HG03108 (cell line): Measurements from ENCODE around the gene WHRN.

Experiments
- ATAC-seq: cut with Tn5 transposase; IDR thresholded peaks from one replicate; pipeline ENCODE4 v1.9.1; 2021; ENCODE audit warnings: moderate library complexity; ENCODE audit not compliant: unreplicated experiment

The WHRN gene

DNA sequence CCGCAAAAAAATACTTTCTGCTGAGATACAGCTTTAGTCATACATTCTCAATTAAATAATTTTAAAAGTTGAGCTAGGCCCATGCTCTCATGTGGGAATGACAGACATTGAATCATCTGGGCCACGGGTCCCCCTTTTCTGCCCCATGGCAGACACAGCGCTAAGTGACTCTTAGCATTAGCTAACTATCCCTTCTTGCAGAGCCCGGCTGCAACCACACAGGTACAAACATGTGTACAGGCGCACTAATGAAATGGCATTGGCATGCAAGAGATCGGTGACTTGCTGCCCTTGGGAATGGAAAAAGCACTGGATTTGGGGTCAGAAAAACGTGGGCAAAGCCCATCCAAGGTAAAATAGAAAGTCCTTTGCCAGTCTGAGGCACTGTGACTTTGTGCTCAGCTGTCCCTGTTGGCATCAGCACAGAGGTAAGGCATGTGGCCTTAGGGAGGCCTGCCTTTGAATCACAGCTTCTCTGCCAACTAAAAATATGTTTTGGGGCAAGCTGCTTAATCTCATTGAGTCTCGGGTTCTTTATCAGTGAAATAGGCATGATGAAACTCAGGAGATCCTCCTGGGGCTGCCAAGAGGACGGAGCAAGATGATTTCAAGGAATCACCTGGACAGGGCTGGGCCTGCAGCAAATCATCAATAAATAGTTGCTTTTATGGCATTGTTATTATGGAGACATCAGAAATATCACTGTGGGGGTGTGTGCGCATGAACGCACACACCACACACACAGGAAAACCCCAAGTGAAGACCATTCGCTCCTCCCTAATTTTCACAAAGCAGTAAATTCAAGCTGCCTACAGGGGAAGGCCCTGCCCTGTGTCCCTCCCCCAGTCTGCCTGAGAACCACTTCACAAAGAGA lies 54.2 kb downstream of the WHRN start:
- no peak for ATAC-seq

DNA sequence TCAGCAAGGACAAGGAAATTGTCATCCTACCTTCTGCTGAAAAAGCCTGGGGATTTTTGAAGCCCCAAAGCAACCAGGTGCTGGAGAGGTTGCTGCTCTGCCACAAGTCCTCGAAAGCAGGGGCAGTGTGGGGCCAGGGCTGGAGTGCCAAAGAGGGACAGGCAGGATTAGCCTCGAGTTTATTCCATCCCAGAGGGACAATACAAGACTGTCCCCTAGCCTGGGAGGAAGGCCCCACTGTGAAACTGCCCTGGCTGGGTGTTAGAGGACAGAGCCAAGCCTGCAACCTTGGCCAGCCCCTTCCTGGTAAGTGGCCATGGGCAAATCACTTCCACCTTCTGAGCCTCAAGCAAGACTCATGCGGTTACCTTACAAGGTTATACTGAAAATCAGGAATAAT lies 55.1 kb downstream of the WHRN start:
- ATAC-seq, result no peak

DNA sequence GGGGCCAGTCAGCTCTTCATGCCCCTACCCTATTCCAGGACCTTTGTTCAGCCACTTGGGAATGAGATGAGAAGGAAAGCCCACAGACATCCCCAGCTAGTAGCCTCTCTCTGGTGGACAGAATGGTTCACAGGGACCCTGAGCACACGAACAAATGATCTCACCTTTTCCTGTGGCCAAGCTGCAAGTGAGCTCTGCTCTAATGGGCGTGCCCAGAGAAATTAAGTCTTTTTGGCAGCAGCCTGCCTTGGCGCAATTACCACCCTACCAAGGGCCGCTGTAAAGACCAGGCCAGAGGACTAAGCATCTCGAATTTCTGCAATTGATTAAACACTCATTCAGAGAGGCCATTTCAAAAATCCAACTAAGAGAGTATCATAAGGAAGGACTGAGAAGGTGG lies 56.0 kb downstream of the WHRN start:
- ATAC-seq, result no peak

DNA sequence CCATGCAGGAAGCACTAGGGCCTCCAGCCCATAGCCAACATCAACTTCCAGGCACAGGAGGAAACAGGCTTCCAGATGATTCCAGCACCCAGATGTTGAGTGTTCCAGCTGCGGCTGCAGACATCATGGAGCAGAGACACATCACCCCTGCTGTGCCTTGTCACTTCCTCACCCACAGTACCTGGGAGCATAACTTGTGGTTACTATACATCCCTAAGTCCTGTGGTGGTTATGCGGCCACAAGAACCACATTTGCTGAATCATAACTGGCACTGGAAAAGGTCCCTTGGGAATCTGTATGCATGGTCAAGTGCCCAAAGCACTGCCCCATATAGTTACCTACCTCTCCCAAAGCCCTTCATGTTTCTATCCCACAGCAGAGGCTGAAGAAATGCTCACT lies 56.6 kb downstream of the WHRN start:
- no peak for ATAC-seq

DNA sequence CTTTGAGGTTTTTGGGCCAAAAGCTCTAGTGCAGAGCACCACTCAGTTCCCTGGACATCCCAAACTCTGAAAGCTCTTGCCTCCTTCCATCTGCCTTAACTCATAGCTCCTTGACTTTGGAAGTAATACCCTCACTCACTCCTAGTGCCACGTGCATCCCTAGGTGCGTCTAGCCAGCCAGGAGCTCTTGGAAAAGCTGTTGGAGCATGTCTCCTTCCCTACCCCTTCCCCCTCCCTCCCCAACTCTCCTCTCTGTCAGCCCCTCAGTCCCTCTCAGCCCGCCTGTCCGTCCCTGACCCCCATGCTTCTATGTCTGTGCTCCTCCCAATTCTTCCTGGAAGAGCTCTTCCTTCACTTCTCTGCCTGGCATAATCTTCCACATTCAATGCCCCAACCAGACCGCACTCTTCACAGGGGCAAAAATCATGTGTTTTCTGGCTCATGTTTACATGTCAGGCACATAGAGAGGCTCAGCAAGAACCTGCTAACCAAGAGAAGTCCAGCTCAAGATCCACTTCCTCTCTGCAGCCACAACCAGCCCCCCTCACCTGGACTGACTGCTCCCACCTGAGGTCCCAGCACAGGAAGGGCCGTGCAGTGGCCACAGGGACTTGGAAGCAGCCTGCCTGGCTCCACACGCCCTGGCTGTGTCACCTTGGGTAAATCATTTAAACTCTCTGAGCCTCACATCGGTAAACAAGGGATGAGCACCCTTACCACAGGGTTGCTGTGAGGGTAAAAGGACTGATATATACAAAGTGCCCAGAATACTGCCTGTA lies 58.4 kb downstream of the WHRN start:
- ATAC-seq, result no peak

DNA sequence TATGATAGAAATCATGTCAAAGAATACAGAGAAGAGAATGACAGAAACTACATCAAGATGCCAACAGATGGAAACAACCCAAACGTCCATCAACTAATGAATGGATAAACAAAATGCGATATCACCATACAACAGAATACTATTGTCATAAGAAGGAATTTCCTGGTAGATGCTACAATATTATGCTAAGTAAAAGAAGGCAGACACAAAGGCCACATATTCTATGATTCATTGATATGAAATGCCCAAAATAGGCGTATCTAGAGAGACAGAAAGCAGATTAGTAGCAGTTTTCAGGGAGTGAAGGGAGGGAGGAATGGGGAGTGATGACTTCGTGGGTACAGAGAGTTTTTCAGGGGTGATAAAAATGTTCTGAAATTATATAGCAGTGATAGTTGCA lies 59.2 kb downstream of the WHRN start:
- ATAC-seq, result no peak

DNA sequence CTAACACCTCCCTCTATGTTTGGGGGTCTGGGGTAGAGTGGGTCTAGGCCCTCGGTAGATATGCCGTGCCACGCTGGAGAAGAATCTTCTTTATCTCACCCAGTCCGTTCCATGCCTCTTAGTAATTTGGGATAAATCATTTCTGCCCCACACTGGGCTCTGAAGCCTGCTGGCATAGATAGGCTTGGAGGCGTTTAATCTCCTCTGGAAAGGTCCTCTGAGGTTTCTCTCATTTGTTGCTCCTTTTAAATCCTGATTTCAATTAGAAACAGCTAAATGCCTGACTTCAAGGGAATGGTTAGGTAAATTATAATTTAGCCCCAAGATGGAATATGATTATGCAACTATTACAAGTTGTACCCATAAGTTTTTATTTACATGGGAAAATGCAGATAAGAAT lies 59.7 kb downstream of the WHRN start:
- no peak for ATAC-seq

DNA sequence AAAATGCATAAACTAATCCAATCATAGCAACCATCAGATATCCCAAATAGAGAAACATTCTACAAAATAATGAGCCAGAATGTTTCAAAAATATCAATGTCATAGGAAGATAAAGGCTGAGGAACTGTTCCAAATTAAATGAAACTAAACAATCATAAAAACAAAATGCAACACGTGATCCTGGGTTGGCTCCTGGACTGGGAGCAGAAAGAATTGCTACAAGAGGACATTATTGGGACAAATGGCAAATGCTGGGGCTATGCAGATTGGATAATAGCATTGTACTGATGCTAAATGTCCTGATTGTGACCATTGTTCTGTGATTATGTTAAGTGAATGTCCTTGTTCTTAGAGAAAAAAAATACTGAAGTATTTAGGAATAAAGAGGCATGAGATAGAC lies 63.3 kb downstream of the WHRN start:
- ATAC-seq, result no peak

DNA sequence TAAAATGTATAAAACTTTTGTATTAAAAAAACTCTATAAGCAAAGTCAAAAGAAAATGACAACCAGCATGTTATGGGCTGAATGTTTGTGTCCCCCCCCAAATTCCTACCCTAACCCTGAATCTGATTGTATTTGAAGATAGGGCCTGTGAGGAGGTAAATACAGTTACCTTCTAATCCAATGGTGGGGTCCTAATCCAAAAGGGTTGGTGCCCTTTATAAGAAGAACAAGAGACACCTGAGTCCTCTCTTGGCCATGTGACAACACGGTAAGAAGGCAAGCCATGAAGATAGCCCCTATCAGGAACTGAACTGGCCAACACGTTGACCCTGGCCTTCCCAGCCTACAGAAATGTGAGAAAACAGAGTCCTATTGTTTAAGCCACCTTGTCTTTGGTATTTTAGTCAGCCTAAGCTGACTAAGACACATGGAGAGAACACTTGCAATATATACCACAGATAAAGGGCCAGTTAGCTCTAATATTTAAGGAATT lies 67.8 kb downstream of the WHRN start:
- ATAC-seq, result no peak

DNA sequence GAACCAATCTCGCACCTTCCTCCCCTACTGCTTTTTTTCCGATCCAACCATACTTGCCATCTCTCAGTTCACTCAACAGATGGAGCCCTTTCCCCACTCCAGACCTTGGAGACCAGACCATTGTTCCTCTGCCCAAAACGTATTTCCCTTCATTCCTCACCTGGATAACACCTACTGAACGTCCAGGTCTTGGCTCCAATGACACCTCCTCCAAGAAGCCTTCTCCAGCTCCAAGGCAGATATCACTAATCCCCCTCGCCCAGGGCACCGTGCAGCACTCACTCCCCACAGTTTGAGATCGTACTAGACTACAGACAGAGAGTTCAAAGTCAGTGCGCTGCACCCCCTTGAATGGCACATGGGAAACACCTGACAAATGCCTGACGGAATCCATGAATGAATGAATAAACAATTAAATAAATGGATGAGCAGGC lies 70.4 kb downstream of the WHRN start:
- ATAC-seq, result no peak

DNA sequence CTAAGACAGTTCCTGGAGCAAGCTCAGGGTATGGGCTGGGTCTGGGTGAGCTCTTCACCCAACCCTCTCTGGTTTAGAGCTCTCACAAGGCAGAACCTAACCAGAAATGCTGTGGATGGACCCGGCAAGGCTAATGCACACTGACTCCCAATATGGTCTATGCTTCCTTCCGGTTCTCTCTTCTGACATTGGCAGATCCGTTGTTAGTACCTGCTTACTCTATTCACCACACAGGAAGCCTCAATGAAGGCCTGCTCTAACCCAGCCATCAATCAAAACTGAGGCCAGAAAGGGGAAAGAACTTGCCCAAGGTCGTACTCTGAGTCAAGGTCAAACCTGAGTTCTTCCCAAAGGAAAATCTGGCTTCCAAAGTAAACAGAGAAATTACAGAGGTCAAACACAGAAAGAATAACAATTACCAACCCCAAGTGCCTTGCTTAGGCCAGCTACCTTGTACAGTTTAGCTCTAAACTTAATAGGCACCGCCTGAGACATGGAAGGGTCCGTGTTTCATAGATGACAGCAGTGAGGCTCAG lies 71.5 kb downstream of the WHRN start:
- no peak for ATAC-seq

DNA sequence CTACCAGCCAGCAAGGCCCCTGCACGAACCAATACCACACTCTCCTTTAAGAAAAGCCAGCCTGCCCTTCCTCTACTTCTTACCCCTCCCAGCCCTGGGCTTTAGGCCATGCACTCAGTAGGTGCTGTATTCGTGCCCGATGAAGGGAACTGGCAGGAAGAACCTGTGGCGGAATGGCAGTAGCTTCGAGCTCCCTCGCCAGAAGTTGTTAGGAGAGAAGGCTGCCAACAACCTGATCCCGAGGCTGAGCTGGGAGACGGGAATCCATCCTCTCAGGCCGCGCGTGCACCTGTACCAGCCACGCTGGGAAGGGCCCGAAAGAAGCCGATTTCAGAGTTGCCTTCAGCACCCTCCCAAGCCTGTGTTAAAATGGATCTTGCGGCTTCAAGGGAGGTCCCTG lies 72.2 kb downstream of the WHRN start:
- no peak for ATAC-seq

DNA sequence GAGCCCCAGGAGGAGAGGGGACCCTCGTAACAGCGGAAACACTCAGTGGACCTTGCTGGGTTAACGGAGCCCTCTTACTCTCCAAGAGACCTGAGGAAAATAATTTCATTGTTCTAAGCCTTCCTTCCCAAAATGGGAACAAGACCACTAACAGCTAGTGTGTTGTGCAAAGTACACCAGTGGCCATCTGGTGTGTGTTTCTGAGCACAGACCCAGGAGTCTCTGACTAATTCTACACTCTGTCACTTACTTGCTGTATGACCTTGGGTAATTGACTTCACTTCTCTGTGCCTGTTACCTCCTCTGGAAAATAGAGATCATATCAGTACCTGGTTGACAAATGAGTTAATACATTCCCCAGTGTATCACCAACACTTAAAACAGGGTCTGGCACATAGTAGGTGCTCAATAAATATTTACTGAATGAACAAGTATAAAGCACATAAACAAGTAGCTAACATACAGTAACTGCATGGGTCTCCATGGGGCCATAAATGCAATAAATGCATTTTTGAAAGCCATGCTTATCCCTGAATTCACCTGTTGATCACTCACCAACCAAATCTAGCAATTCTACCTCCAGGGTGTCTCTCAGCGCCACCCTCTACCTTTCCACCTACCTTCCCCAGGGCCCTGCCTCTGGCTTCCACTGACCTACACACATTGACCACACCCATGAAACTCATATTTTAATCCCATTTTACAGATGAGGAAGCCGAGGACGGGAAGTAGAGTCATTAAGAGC lies 72.8 kb downstream of the WHRN start:
- ATAC-seq, result no peak

DNA sequence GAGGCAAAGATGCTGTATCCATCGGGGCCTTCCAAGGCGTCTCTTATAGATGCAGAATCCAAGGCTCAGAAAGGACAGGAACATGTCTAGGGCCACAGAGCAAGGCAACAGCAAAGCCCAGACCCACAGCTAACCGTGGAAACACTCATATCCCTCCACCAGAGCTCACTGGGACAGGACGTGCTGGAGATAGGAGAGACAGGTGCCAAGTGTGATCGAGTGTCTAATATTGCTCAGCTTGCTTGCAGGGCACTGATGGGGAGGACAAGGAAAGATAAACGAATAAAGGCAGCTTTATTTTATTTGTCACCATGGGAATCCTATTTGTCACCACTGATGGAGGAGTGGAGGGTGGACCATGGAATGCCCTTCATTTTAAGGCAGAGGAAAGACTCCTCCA lies 73.5 kb downstream of the WHRN start:
- ATAC-seq, result no peak

DNA sequence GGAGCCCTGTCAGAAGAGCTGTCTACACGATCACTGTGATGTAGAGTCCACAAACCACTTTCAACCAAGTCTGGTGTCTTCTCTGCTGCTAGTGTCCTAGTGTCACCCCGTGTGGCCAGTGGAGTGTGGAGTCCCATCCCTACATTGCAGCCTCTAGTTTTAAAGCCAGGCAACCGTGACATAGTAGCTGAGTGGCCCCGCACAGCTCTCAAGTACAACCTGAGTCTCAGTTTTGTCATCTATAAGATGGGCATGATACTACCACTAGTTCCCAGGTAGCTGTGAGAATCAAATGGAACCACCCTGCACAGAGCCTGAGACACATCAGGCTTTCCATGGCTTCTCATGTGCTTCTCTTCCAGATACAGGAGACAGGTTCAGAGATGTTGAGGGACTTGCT lies 74.3 kb downstream of the WHRN start:
- no peak for ATAC-seq

DNA sequence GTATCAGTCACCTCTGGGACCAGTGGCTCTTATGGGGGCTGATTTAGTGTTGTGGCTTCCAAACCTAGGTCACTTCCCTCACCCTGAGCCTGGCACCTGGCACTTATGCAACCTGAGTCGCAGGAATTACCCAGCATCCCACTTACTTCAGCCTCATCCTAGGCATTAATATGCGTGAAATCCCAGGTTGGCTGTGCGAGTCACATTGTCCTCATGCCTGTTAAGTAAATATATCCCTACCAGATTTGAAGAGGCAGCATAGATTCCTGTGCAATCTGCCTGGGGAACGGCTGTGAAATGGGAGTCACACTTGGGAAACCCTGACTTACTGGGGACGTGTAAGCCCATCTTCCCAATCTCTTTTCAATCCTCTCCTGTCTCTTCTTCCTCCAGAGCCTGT lies 74.8 kb downstream of the WHRN start:
- ATAC-seq, result no peak

DNA sequence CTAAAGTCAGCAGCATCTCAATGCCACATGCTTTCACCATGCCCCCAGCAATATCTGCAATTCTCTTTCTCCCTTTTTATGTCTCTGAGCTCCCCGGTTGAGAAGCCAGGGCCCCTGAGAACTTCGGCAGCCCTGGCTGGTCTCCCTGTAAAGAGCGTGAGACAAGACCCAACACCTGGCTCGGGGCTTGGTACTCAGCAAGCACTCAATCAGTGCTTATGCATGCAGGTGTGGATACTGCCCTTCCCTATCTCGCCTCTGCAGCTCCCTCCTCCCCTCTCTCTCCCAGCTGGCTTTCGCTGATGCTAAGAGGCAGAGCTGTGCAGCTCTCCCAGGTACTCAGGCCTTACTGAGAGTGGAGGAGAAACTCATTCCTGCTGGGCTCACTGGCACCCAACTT lies 75.8 kb downstream of the WHRN start:
- no peak for ATAC-seq

DNA sequence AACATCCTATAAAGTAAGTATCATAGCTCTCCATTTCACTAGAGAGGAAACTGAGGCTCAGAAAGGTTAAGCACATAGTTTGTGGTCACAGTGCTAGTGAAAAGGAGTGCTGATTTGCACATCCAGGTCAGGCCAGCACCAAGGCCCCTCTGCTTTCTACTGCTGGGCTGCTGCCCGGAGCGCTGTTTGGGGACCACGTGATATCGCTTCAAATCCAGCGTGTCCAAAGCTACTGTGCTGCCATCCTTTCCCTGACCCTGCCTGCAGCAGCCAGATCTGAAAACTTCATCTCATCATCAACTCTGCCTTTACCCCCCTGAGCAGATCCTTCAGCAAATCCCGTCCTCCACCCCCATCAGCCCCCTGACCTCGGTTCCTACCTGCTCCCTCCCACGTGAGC lies 76.8 kb downstream of the WHRN start:
- no peak for ATAC-seq

DNA sequence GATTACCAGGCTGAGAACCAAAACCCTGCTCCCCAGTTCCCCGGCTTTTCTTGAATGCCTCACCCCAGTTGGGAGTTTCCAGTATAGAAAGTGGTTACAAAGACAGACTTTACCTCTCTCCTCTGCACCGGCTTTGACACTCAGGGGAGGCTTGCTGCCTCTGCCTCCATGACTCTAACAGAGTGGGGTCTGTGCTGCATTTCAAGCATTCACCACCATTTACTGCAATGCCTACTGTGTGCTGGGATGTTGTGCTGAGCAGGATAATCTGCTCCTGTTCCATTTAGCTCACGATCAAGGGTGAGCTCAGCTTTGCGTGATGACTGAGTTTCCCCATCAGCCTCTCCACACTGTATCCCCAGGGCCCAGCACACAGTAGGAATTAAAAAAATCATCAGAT lies 77.6 kb downstream of the WHRN start:
- ATAC-seq, result no peak

DNA sequence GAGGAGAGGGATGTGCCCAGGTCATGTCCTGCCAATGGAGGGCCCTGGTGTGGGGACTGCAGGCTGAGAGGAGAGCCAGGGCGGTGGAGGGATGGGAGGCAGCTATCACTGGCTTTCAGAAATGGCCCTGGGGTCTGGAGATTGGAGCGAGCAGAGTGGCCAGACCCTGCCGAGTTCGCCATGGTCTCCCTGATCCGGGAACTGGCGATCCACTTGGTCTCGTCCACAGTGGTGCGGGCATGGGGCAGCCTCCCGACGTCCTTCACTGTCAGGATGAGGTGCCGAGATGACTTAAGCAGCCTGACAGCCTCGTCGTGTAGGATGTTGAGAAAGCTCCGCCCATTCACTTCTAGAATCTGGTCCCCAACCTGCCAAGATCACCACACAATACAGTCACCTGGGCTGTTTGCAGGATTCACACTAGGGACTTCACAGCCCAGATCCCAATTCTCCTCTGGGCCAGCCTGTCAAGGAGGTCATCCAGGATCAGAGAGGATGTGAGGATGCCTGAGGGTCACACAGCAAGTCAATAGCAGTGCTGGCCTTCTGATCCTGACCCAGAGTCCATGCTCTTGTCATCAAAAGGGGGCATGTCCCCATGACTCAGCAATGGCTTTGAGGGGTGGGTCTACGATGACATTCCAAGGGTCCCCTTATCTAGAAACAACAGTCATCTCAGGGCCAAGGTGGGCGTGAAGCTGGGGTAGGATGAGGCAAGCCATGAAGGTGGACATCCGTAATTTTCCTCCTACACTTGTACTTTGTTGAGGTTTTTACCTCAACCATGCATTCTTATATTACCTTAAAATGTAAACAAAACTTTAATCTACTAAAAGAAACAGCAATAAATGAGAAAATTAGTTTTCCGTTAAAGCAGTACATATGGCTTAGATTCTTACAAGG lies 79.0 kb downstream of the WHRN start:
- no peak for ATAC-seq
